Colonic mucosa (tissue), 4 donors: ENCODE results near the gene WDR20. TPM values are rescaled to one million over a fixed set of nuclear protein-coding genes. Genes with fewer than 3 reads are reported as not detected.

ENCODE experiments used
- DNase-seq: peaks from one replicate; pipeline ENCODE4 v3.0.0-alpha.2; 2020
- H3K27ac ChIP-seq: fragments of 200-600 bp; one replicate; pipeline ENCODE4 v1.8.0; 2021
- H3K27me3 ChIP-seq: fragments of 200-600 bp; one replicate; pipeline ENCODE4 v1.8.0; 2021
- H3K36me3 ChIP-seq: fragments of 200-600 bp; one replicate; pipeline ENCODE4 v1.8.0; 2021
- H3K4me1 ChIP-seq: fragments of 200-600 bp; one replicate; pipeline ENCODE4 v1.8.0; 2021; ENCODE audit warnings: mild to moderate bottlenecking
- H3K4me3 ChIP-seq: fragments of 200-600 bp; one replicate; pipeline ENCODE4 v1.8.0; 2021
- H3K9ac ChIP-seq, 2 donors: one replicate each; pipeline ENCODE4 v1.7.0; 2013; ENCODE audit warnings: control low read depth in 2 of 2, low read depth in 2 of 2, low read length in 2 of 2
- H3K9me3 ChIP-seq: fragments of 200-600 bp; one replicate; pipeline ENCODE4 v1.8.0; 2021
- CTCF ChIP-seq: fragments of 200-600 bp; IDR thresholded peaks from one replicate; pipeline ENCODE4 v1.8.0; 2022; ENCODE audit warnings: antibody characterized with exemption, mild to moderate bottlenecking
- intact Hi-C: fragments of 100-400 bp; cut with DNase I; formaldehyde crosslinking; loops from one replicate; pipeline ENCODE4 v1.14.1; 2022
- total RNA-seq, 2 donors: library from RNA; stranded (reverse); fragmentation: NEBNext Ultra II Directional in 1 of 2; extraction: Animal tissue kit (Norgen Biotek cat#: 25700) in 1 of 2; gene quantifications; one replicate each; pipeline ENCODE4 v1.2.1, GENCODE V29; 2021
- donor health status: healthy.
- donor health status: DM: no; HTN: no; CAD: no.
- donor health status: DM: no; HTN: no; CAD: no.

The WDR20 gene
- total RNA-seq, 2 donors from 2014 or later, result 30.0 to 31.2 TPM

GRCh38 chr14:102177161-102177560, 37.5 kb downstream of the WDR20 start:
- no peaks in the 10 kb centered on the region for H3K27me3 ChIP-seq
- no peak overlapping the region for H3K4me3 ChIP-seq
- no peak for TF ChIP-seq CTCF
- H3K27ac ChIP-seq, result no peak overlapping the region
- no peak for DNase-seq
- no peaks in the 10 kb centered on the region for H3K36me3 ChIP-seq
- H3K9ac ChIP-seq, result no peak overlapping the region
- no peaks in the 10 kb centered on the region for H3K9me3 ChIP-seq
- intact Hi-C loops, result no loop called here
- H3K4me1 ChIP-seq, result no peaks in the 10 kb centered on the region

DNA sequence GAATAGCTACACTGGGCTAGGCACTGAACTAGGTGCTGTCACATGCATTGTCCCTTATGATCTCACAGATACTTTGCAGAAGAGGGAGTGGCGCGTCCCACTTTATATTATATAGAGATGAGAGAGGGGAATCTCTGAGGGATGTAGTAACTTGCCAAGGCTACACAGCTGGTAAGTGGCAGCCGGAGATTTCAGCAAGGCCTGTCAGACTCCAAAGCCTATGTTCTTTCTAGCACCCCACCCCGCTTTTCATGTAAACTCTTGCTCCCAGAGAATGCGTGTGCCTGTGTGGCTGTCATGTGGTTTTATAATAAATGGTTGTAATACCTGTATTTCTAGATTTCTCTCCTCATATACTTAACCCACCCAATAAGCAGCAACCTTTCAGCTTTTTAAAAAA, 39.1 kb downstream of the WDR20 start:
- Histone ChIP-seq H3K27me3 (no peaks in the 10 kb centered on the region), H3K4me1 (no peaks in the 10 kb centered on the region), H3K27ac (no peak overlapping the region), H3K9ac (no peak overlapping the region), H3K4me3 (no peak overlapping the region), H3K36me3 (no peaks in the 10 kb centered on the region), H3K9me3 (no peaks in the 10 kb centered on the region)
- no peak for TF ChIP-seq CTCF
- DNase-seq, result no peak
- intact Hi-C loops, result no loop called here

DNA sequence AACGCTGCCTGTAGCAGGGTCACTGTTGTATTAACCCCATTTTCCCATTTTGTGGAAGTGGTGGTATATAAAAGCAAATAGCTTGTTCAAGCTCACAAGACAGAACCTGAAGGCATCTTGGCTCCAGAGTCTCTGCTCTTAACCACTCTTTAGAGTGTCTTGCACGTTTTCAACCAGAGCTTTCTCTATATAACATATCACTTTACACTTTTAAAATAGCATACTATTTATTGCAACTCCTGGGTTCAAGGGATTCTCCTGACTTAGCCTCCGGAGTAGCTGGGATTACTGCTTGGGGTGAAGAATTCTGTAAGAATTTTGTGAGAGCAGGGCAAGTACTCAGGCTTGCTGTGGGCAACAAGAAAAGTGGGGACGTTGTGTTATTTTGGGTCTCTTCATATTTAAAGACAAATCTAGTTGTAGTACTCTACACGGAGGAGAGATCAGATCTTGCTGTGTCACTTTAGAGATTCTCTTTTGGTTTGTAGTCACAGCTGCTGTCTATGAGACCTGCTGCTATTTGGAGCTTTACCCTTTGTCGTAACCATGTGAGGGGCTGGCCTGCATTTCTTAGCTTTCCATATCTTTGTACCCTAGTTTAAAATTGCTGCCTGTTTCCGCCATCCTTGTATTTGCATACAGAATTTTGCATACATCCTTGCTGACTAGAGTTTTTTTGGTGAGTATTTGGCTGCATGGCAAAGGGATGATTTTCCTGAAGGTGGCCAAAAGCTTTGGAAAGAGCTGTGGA, 40.7 kb downstream of the WDR20 start:
- H3K4me1 ChIP-seq, result no peaks in the 10 kb centered on the region
- no peaks in the 10 kb centered on the region for H3K27me3 ChIP-seq
- no peak overlapping the region for H3K4me3 ChIP-seq
- H3K36me3 ChIP-seq, result no peaks in the 10 kb centered on the region
- TF ChIP-seq CTCF, result no peak
- H3K27ac ChIP-seq, result no peak overlapping the region
- H3K9me3 ChIP-seq, result no peaks in the 10 kb centered on the region
- intact Hi-C loops, result no loop called here
- no peak overlapping the region for H3K9ac ChIP-seq
- DNase-seq, result no peak

DNA sequence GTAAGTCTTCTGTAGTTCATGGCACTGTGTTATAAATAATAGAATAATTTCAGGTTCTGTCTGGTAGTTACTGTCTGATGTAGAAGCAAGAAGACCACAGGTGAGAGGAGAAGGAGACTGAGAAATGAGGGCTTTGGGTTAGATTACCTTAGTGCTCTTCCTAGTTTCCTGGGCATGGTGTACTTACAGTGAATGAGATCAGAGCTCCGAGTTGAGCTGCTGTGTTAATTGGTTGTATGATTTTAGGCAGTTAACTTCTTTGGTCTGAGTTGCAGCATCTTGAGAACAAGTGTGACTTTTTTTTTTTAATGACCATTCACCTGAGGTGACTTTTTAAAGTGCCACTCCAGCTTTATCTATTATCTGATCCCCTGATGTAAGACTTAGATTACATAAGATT, 41.5 kb downstream of the WDR20 start:
- H3K36me3 ChIP-seq, result no peaks in the 10 kb centered on the region
- no peak for TF ChIP-seq CTCF
- intact Hi-C loops, result no loop called here
- H3K9me3 ChIP-seq, result no peaks in the 10 kb centered on the region
- H3K27me3 ChIP-seq, result no peaks in the 10 kb centered on the region
- no peak overlapping the region for H3K4me3 ChIP-seq
- H3K27ac ChIP-seq, result no peak overlapping the region
- H3K9ac ChIP-seq, result no peak overlapping the region
- H3K4me1 ChIP-seq, result no peaks in the 10 kb centered on the region
- no peak for DNase-seq

- intact Hi-C loops, result no loop called here
- H3K4me1 ChIP-seq, result no peaks in the 10 kb centered on the region
- TF ChIP-seq CTCF, result no peak
Measured at GRCh38 chr14:102182190-102182589, 42.5 kb downstream of the WDR20 start.

More at GRCh38 chr14:102182190-102182589, 42.5 kb downstream of the WDR20 start:
- H3K9me3 ChIP-seq, result no peaks in the 10 kb centered on the region
- H3K9ac ChIP-seq, result no peak overlapping the region
- no peak for DNase-seq
- H3K4me3 ChIP-seq, result no peak overlapping the region
- no peaks in the 10 kb centered on the region for H3K27me3 ChIP-seq
- H3K27ac ChIP-seq, result no peak overlapping the region
- H3K36me3 ChIP-seq, result no peaks in the 10 kb centered on the region
